AG10803 (cell line): ENCODE measurements around the gene NPAP1.

Source experiments
- DNase-seq: peaks from one replicate; pipeline ENCODE4 v3.0.0; 2010; ENCODE audit warnings: low read depth
- H3K4me3 ChIP-seq: 2 replicates; pipeline ENCODE4 v1.5.1; 2011; ENCODE audit warnings: mild to moderate bottlenecking, low read length, control low read depth
- CTCF ChIP-seq: conservative IDR thresholded peaks from 2 replicates; pipeline ENCODE4 v1.5.1; 2011; ENCODE audit warnings: mild to moderate bottlenecking, low read length, control low read depth, inconsistent platforms

The NPAP1 gene

GRCh38 chr15:24696842-24697241 is 21.3 kb downstream of the NPAP1 start:
- H3K4me3 ChIP-seq, result no peak overlapping the region
- no peak for TF ChIP-seq CTCF
- DNase-seq, result no peak

- DNase-seq, result no peak
- no peak overlapping the region for H3K4me3 ChIP-seq
- TF ChIP-seq CTCF, result no peak
Observed at GRCh38 chr15:24718289-24719082, 42.9 kb downstream of the NPAP1 start.

- no peak for DNase-seq
- no peak overlapping the region for H3K4me3 ChIP-seq
- TF ChIP-seq CTCF, result no peak
Observed at GRCh38 chr15:24729760-24730159, 54.2 kb downstream of the NPAP1 start.
